ENCODE measurements around the gene TUFM.

TUFM gene

GRCh38 chr16:28878083-28878926, 32.2 kb upstream of the TUFM start, which contains the start of gene ATP2A1:
ATP2A1 (plus strand) TSS chr16:28878488; CDS start chr16:28878672, 184 bp downstream.
- TF ChIP-seq CTCF (conservative IDR thresholded peaks at IDR 0.05; ENCODE audit: low read depth, low read length), result no peak
- no peak for DNase-seq (ENCODE audit: low read depth)
- H3K4me3 ChIP-seq (ENCODE audit: low read length), result peak within 1 kb of the TSS; percentile 68

DNA sequence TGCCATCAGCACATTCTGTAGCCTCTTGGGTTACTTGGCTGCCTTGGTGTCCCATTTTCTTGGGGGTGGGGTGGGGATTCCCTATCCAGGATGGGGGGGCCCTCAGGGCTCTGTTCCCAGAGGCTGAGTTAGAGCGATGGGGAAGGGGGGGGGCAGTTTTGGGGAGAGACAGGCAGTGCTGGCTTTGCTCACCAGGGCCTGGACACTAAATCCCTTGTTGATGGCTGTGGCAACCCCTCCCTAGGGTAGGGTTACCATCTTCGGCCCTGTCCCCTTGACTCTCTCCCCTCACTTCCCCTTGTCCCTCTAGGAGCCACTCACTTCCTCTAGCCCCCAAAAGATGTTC, 31.5 kb upstream of the TUFM start:
- H3K4me3 ChIP-seq (ENCODE audit: low read length), result no peak overlapping the region
- DNase-seq (ENCODE audit: low read depth), result no peak
- no peak for TF ChIP-seq CTCF (conservative IDR thresholded peaks at IDR 0.05; ENCODE audit: low read depth, low read length)

- no peak overlapping the region for H3K4me3 ChIP-seq (ENCODE audit: low read length)
- no peak for DNase-seq (ENCODE audit: low read depth)
- no peak for TF ChIP-seq CTCF (conservative IDR thresholded peaks at IDR 0.05; ENCODE audit: low read depth, low read length)
Observed at GRCh38 chr16:28876973-28877654, 31.0 kb upstream of the TUFM start.

- TF ChIP-seq CTCF (conservative IDR thresholded peaks at IDR 0.05; ENCODE audit: low read depth, low read length), result no peak
- no peak for DNase-seq (ENCODE audit: low read depth)
Observed at GRCh38 chr16:28876019-28876659, 30.0 kb upstream of the TUFM start.

DNA sequence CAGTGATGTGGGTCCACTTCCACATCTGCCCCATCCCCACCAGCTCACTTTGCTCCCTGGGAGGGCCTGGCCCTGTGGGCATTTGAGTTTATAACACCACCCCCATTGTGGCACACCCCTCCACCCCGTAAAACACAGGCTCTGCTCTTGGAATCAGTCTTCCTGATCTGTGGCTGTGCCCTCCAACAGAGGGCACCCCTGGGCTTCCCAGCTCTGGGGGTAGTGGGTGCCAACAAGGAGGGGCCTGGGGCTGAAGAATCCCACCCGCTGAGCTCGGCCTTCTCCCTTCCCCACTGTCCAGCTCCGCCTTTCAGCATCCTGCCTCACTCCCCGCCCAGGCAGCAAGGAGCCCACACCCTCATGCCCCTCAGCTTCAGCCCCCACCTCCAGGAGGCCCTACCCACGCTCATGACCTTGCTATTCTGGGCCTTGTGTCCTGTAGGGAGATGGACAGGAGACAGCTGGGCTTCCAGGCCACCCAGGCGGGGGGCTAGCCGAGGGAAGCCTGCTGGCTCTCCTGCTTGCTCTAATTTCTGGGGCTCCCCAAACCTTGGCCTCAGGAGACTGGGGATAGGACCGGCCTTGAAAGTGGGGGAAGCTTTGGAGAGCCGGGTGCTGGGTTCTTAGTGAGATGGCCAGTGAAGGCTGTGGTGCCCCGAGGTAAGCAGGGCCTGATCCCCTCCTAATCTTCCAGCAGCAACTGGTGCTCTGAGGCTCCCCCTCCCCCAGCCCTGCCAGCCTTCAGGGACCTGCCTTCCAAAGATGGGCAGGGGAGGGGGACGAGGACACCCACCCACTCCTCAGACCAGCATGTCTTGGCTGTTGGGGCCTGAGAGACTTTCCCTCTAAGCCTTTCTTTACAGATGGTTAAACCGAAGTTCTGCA, 29.2 kb upstream of the TUFM start:
- no peak for DNase-seq (ENCODE audit: low read depth)
- no peak overlapping the region for H3K4me3 ChIP-seq (ENCODE audit: low read length)
- TF ChIP-seq CTCF (conservative IDR thresholded peaks at IDR 0.05; ENCODE audit: low read depth, low read length), result peak; percentile 10

More at GRCh38 chr16:28876019-28876659, 30.0 kb upstream of the TUFM start:
- no peak overlapping the region for H3K4me3 ChIP-seq (ENCODE audit: low read length)

GRCh38 chr16:28874406-28874805, 28.3 kb upstream of the TUFM start:
- no peak for TF ChIP-seq CTCF (conservative IDR thresholded peaks at IDR 0.05; ENCODE audit: low read depth, low read length)
- no peak for DNase-seq (ENCODE audit: low read depth)
- H3K4me3 ChIP-seq (ENCODE audit: low read length), result no peak overlapping the region

Measured in retinal pigment epithelial cell (primary cell).